GM19043 (cell line): ENCODE measurements around the gene GOLGA8K.
"Not testable (repeated sequence)": the region's sequence is repeated elsewhere in the genome, so short reads cannot be mapped to it uniquely, and the experiment has no call there.

Source experiments
- ATAC-seq: cut with Tn5 transposase; IDR thresholded peaks from one replicate; pipeline ENCODE4 v1.9.1; 2021; ENCODE audit warnings: low read depth; ENCODE audit not compliant: unreplicated experiment

GOLGA8K gene

DNA sequence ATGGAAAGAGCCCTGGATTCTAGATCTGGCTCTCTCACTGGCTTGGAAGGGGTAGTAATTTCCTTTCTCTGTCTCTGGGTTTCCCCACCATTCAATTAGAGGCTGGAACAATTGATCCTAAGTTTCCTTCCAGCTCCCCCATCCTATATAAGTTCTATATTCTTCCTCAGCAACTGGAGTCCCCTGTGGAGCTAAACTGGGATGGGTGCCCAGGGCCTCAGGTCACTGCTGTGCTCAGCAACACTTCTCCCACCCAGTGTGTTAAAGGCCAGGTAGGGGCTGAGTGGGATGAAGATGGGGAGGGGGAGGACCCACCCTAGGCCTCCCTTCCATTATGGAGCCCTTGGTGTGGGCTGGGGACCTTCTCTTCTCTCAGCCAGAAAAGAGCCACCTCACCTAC lies 46.2 kb downstream of the GOLGA8K start:
- not testable (repeated sequence) for ATAC-seq

DNA sequence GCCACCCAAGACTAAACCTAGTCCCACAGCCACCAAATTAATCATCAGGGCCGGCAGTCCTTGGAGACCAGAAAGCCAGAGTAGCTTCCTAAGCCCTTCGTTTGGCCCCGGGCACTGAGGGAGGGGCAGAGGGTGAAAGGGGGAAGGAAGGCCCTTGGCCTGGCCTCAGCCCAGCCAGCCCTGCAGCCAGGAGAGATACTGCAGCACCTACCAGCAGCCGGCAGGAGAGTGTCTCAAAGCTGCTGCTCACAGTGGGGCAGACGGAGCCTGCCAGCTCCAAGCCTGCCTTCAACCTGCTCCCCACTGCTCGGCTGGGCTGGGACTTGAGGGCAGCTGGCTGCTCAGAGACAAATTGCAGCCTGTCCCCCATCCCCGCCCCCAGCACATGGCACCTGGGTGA lies 50.3 kb downstream of the GOLGA8K start:
- ATAC-seq: not testable (repeated sequence)

DNA sequence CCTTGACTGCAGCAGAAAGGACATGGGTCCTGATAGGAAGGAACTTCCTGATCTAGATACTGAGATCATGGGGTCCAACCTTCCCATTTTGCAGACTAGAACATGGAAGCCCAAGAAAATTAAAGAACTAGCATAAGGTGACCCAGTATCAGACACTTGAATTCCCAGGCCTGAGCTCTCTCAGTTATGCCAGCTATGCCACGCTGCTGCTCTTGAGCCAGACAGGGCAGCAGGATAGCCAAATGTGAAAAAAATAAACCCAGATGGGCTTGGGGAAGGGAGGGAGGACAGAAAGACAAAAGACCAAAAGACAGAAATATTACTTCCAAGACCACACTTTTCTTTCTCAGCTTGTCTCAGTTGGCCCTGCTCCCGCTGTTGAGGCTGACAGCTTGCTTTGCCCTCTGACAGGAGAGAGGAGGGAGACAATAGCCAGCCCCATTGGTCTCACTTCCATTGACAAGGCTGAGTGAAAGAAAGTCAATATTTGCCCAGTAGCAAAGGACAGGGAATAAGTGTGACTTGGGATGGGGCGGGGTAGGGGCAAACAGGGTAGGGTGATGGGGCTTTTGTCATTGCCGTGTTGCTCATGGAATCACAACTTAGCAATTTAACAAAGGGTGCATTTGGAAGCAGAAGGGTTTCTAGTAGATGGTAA lies 52.4 kb downstream of the GOLGA8K start:
- not testable (repeated sequence) for ATAC-seq

DNA sequence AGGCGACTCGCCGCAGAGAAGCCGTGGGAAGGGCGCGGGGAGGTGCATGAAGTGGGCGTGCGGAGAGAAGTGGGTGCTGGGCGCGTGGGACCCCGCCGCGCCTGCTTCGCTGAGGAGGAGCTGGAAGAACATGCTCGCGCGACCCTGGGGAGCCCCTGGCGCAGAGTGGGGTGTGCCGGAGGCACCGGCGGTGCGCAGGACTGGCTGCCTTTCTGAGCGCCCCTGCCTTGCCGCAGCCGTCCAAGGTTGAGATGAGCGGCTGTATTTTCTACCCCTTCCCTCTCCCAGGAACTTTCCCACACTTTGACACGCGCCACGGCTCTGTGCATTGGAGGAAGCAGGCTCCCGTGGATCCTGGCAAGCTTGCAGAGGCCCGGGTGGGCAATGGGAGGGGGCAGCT lies 56.1 kb downstream of the GOLGA8K start:
- ATAC-seq: not testable (repeated sequence)

DNA sequence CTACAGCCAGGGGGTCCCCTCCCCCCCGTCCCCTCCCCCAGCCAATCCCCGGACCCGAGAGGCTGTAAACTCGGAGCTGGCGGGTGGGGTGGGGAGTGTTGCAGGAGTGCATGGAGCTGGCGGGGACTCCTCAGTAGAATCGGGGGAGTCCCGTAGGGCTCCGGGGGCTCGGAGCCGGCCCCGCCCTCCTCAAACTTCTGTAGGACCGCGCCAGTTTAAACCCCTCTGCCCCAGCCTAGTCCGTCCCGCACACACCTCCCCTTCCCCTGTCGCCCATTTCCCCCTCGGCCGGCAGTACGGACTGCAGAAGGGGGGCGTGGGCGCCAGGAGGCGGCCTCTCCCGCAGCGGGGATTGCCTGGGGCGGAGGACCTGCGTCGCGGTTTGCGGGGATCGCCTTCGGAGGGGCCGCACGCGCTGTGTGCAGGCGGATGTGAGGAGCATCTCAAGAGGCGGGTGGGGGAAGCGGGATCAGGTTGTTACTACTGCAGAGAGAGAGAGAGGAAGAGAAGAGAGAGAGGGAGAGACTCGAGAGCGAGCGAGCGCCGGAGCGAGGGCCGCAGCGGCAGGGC lies 57.0 kb downstream of the GOLGA8K start:
- not testable (repeated sequence) for ATAC-seq

DNA sequence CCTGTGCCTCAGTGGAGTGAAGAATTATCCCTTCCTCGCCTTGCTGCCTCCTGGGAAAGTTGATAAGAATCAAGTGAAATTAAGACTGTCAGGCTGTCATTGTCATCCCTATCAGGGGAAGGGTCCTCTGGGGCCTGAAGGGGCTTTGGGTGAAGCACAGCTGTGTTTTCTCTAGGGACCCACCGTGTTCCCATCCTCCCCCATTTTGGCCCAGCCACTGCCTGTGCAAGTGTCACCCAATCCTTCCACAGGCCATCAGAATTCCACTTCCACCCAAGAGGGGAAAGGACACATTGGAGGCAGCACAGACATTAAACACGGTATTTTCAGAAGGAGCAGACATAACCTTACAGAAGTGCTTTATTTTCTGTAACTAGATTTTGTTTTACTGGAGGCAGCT lies 59.2 kb downstream of the GOLGA8K start:
- ATAC-seq: not testable (repeated sequence)
